ENCODE data around the gene PCDHB2.
"Not testable (repeated sequence)": the region's sequence is repeated elsewhere in the genome, so short reads cannot be mapped to it uniquely, and the experiment has no call there.

PCDHB2 gene

GRCh38 chr5:141095263-141095641 is 837 bp downstream of the PCDHB2 start:
- no peak for DNase-seq (ENCODE audit: extremely low spot score)
- CTCF ChIA-PET: no interaction called here
- POLR2A ChIA-PET: no interaction called here
- TF ChIP-seq, protein P1, sequence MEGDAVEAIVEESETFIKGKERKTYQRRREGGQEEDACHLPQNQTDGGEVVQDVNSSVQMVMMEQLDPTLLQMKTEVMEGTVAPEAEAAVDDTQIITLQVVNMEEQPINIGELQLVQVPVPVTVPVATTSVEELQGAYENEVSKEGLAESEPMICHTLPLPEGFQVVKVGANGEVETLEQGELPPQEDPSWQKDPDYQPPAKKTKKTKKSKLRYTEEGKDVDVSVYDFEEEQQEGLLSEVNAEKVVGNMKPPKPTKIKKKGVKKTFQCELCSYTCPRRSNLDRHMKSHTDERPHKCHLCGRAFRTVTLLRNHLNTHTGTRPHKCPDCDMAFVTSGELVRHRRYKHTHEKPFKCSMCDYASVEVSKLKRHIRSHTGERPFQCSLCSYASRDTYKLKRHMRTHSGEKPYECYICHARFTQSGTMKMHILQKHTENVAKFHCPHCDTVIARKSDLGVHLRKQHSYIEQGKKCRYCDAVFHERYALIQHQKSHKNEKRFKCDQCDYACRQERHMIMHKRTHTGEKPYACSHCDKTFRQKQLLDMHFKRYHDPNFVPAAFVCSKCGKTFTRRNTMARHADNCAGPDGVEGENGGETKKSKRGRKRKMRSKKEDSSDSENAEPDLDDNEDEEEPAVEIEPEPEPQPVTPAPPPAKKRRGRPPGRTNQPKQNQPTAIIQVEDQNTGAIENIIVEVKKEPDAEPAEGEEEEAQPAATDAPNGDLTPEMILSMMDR (IDR thresholded peaks at IDR 0.05; ENCODE audit: control extremely low read depth, extremely low read depth, low read depth, missing control alignments): no peak

- CTCF ChIA-PET; DNase-seq (ENCODE audit: extremely low spot score); POLR2A ChIA-PET: not testable (repeated sequence)
These were observed 1.8 kb downstream of the PCDHB2 start for GRCh38 chr5:141096181-141096580.

- DNase-seq (ENCODE audit: extremely low spot score); CTCF ChIA-PET; POLR2A ChIA-PET: not testable (repeated sequence)
These were observed 2.2 kb downstream of the PCDHB2 start for GRCh38 chr5:141096586-141096985.

DNA sequence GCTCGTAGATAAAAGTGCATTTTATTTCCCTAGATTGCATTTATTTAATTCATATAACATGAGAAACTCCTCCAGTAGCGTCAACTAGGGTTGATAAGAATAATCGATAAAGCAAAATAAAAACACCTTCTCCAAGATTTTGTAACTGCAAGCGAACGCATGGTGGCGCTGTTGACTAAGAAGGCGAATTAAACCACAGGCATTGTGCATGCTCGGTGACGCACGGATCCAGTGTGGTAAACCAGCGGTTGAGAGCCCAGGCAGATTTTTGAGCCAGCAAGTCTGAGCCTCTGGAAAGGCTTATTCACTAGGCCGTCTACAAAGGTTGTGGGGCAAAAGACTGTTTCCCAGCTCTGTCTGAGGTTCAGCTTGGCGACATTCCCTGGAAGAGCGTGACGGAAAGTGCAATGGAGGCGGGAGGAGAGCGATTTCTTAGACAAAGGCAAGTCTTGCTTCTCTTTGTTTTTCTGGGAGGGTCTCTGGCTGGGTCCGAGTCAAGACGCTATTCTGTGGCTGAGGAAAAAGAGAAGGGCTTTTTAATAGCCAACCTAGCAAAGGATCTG is 5.9 kb downstream of the PCDHB2 start, which contains the start of gene PCDHB3:
PCDHB3 (plus strand) TSS at position 231 of the 563 bp plus-strand sequence; CDS start at position 408, 177 bp downstream.
- POLR2A ChIA-PET: no interaction called here
- no peak for DNase-seq (ENCODE audit: extremely low spot score)
- TF ChIP-seq, protein P1 (IDR thresholded peaks at IDR 0.05; ENCODE audit: control extremely low read depth, extremely low read depth, low read depth, missing control alignments): no peak
- CTCF ChIA-PET: interaction anchor here (1.3 kb wide), 1 partner anchor 13 kb away, joined by 3 read pairs; no protein-coding TSS in a partner anchor

DNA sequence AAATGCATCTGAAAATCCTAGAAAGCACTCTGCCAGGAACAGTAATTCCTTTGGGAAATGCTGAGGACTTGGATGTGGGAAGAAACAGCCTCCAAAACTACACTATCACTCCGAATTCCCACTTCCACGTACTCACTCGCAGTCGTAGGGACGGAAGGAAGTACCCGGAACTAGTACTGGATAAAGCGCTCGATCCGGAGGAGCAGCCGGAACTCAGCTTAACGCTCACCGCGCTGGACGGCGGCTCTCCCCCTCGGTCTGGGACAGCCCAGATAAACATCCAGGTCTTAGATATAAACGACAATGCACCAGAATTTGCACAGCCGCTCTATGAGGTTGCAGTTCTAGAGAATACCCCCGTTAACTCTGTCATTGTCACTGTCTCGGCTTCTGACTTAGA is 6.6 kb downstream of the PCDHB2 start:
- ChIA-PET POLR2A (no interaction called here), CTCF (interaction anchor here (1.3 kb wide), 1 partner anchor 12 kb away, joined by 3 read pairs; no protein-coding TSS in a partner anchor)
- TF ChIP-seq, protein P1 (IDR thresholded peaks at IDR 0.05; ENCODE audit: control extremely low read depth, extremely low read depth, low read depth, missing control alignments): no peak
- no peak for DNase-seq (ENCODE audit: extremely low spot score)

DNA sequence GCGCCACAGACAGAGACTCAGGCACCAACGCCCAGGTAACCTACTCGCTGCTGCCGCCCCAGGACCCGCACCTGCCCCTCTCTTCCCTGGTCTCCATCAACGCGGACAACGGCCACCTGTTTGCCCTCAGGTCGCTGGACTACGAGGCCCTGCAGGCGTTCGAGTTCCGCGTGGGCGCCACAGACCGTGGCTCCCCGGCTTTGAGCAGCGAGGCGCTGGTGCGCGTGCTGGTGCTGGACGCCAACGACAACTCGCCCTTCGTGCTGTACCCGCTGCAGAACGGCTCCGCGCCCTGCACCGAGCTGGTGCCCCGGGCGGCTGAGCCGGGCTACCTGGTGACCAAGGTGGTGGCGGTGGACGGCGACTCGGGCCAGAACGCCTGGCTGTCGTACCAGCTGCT is 7.7 kb downstream of the PCDHB2 start:
- POLR2A ChIA-PET; DNase-seq (ENCODE audit: extremely low spot score); CTCF ChIA-PET: not testable (repeated sequence)

DNA sequence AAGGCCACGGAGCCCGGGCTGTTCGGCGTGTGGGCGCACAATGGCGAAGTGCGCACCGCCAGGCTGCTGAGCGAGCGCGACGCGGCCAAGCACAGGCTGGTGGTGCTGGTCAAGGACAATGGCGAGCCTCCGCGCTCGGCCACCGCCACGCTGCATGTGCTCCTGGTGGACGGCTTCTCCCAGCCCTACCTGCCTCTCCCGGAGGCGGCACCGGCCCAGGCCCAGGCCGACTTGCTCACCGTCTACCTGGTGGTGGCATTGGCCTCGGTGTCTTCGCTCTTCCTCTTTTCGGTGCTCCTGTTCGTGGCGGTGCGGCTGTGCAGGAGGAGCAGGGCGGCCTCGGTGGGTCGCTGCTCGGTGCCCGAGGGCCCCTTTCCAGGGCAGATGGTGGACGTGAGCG is 8.1 kb downstream of the PCDHB2 start:
- DNase-seq (ENCODE audit: extremely low spot score); POLR2A ChIA-PET; CTCF ChIA-PET: not testable (repeated sequence)

DNA sequence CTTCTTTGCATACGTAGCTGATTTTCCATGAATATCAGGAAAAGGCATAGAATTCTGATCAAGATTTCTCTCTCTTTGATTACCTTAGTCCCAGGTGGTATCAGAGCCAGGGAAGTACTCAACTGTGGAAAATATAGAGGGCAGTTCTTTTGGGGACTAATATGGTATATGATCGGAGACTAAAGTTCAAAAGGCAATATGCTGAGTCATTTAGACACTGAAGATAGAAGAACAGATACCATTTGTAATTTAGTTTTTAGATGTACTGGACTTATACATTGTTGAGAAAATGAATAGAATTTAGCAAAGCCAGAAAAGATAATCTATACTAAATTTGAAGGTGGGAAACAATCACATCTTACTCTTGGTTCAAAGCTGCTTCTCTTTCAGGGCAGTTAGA is 10.9 kb downstream of the PCDHB2 start:
- ChIA-PET CTCF (no interaction called here), POLR2A (no interaction called here)

GRCh38 chr5:141119250-141119649 is 24.8 kb downstream of the PCDHB2 start:
- ChIA-PET POLR2A (no interaction called here), CTCF (no interaction called here)
- no peak for DNase-seq (ENCODE audit: extremely low spot score)
- TF ChIP-seq, protein P1 (IDR thresholded peaks at IDR 0.05; ENCODE audit: control extremely low read depth, extremely low read depth, low read depth, missing control alignments): no peak

More for the DNA sequence above, 10.9 kb downstream of the PCDHB2 start:
- TF ChIP-seq, protein P1 (IDR thresholded peaks at IDR 0.05; ENCODE audit: control extremely low read depth, extremely low read depth, low read depth, missing control alignments): no peak
- DNase-seq (ENCODE audit: extremely low spot score): no peak
